NCI-H1694 (cell line): Measurements from ENCODE around the gene MRAP.

Experiments used
- DNase-seq: peaks from one replicate; lab custom pipeline; 2025; lab: John Stamatoyannopoulos, UW

Gene MRAP

GRCh38 chr21:32349333-32349944 lies 50.8 kb downstream of the MRAP start:
- DNase-seq, result no peak

GRCh38 chr21:32350211-32350980 lies 51.7 kb downstream of the MRAP start:
- DNase-seq, result no peak

- no peak for DNase-seq
Observed at GRCh38 chr21:32350981-32351380, 52.3 kb downstream of the MRAP start.

- no peak for DNase-seq
Observed at GRCh38 chr21:32351428-32351827, 52.8 kb downstream of the MRAP start.

GRCh38 chr21:32352526-32352925 lies 53.9 kb downstream of the MRAP start:
- no peak for DNase-seq

- DNase-seq, result no peak
Observed at GRCh38 chr21:32353002-32353711, 54.5 kb downstream of the MRAP start.

GRCh38 chr21:32356874-32357395 lies 58.3 kb downstream of the MRAP start:
- DNase-seq, result no peak

GRCh38 chr21:32359719-32360260 lies 61.1 kb downstream of the MRAP start:
- DNase-seq, result no peak

- no peak for DNase-seq
Observed at GRCh38 chr21:32360401-32360975, 61.8 kb downstream of the MRAP start.
